Measurements from ENCODE around the gene PRMT9. TPM values are rescaled to one million over a fixed set of nuclear protein-coding genes. Genes with fewer than 3 reads are reported as not detected.

PRMT9 gene
- total and polyA plus RNA-seq, 2 of the 13 experiments (the other 11 are each of a cell fraction or from before 2014, with no cell fraction given), result 4.0 to 9.7 TPM

- peak; percentile 100 for TF ChIP-seq GMEB1 (CRISPR knock-in tag; IDR thresholded peaks at IDR 0.05; ENCODE audit: borderline replicate concordance)
- TF ChIP-seq SAP130 (CRISPR knock-in tag; IDR thresholded peaks at IDR 0.05; ENCODE audit: low read depth), result peak; percentile 90
- TF ChIP-seq SAFB2 (CRISPR knock-in tag; IDR thresholded peaks at IDR 0.05; ENCODE audit: borderline replicate concordance, low read depth), result peak; percentile 71; the same call in 1 of the 2 replicates
- TF ChIP-seq ZNF782 (CRISPR knock-in tag; IDR thresholded peaks at IDR 0.05; ENCODE audit: borderline replicate concordance), result peak; percentile 83; the same call in 1 of the 2 replicates
- TF ChIP-seq BCL3 (CRISPR knock-in tag; IDR thresholded peaks at IDR 0.05), result peak; percentile 54; the same call in 1 of the 2 replicates
- TF ChIP-seq POGZ (CRISPR knock-in tag; IDR thresholded peaks at IDR 0.05), result peak; percentile 95
- TF ChIP-seq ZNF780A (CRISPR knock-in tag; IDR thresholded peaks at IDR 0.05), result no peak; the same call in 1 of the 2 replicates
- no peak for TF ChIP-seq SRSF9 (IDR thresholded peaks at IDR 0.05; ENCODE audit: borderline replicate concordance, insufficient read depth, low read depth, low read length, poor library complexity, severe bottlenecking)
- TF ChIP-seq RFX1 (IDR thresholded peaks at IDR 0.05), result no peak
- peak; percentile 85 for TF ChIP-seq ZFP91 (CRISPR knock-in tag; IDR thresholded peaks at IDR 0.05; ENCODE audit: borderline replicate concordance)
- peak; percentile 73 for TF ChIP-seq ZNF18 (CRISPR knock-in tag; IDR thresholded peaks at IDR 0.05; ENCODE audit: insufficient replicate concordance)
- TF ChIP-seq FLYWCH1 (CRISPR knock-in tag; IDR thresholded peaks at IDR 0.05), result no peak
- peak; percentile 69; the same call in 1 of the 2 replicates for TF ChIP-seq ZNF772 (CRISPR knock-in tag; IDR thresholded peaks at IDR 0.05)
- TF ChIP-seq ZNF598 (CRISPR knock-in tag; IDR thresholded peaks at IDR 0.05; ENCODE audit: borderline replicate concordance), result peak; percentile 86
- TF ChIP-seq ZNF552 (CRISPR knock-in tag; IDR thresholded peaks at IDR 0.05; ENCODE audit: borderline replicate concordance), result no peak
- peak; percentile 50; the same call in 1 of the 2 replicates for TF ChIP-seq PATZ1 (CRISPR knock-in tag; IDR thresholded peaks at IDR 0.05)
- TF ChIP-seq FOXK1 (CRISPR knock-in tag; IDR thresholded peaks at IDR 0.05; ENCODE audit: borderline replicate concordance, low read depth), result peak; percentile 76
These were observed at the start of gene PRMT9 (continued) for GRCh38 chr4:147683717-147684700.

Data from HepG2 (cell line).